DOHH2 (cell line): ENCODE data around the gene IRF1.
A peak's percentile ranks its signal among the peaks of the same experiment; 100 is the strongest.

Experiments used
- H3F3A ChIP-seq: fragments of 200-600 bp; sonication (generic), shearing (Covaris generic); 2 replicates; pipeline ENCODE4 v1.6.0; 2016; ENCODE audit warnings: antibody characterized with exemption, mild to moderate bottlenecking; ENCODE audit not compliant: control insufficient read depth, insufficient read depth
- H3K27ac ChIP-seq: fragments of 200-600 bp; sonication (generic); 2 replicates; pipeline ENCODE4 v1.5.1; 2014; ENCODE audit warnings: low read depth, mild to moderate bottlenecking, low read length, moderate library complexity
- H3K27me3 ChIP-seq: fragments of 200-600 bp; sonication (generic); 2 replicates; pipeline ENCODE4 v1.6.1; 2014; ENCODE audit warnings: mild to moderate bottlenecking, low read length, mixed read lengths; ENCODE audit not compliant: control insufficient read depth
- H3K36me3 ChIP-seq: fragments of 200-600 bp; sonication (generic); 2 replicates; pipeline ENCODE4 v1.6.1; 2014; ENCODE audit warnings: mild to moderate bottlenecking, low read length, moderate library complexity, mixed read lengths; ENCODE audit not compliant: control insufficient read depth
- H3K4me1 ChIP-seq: fragments of 200-600 bp; sonication (generic); 2 replicates; pipeline ENCODE4 v1.6.1; 2014; ENCODE audit warnings: mild to moderate bottlenecking, low read length, mixed read lengths; ENCODE audit not compliant: control insufficient read depth
- H3K4me2 ChIP-seq: fragments of 200-600 bp; sonication (generic); 2 replicates; pipeline ENCODE4 v1.6.0; 2014; ENCODE audit warnings: mild to moderate bottlenecking, low read length, moderate library complexity
- H3K4me3 ChIP-seq: fragments of 200-600 bp; sonication (generic); 2 replicates; pipeline ENCODE4 v1.5.1; 2014; ENCODE audit warnings: mild to moderate bottlenecking, low read length, mixed read lengths
- H3K79me2 ChIP-seq: fragments of 200-600 bp; sonication (generic); 2 replicates; pipeline ENCODE4 v1.6.1; 2014; ENCODE audit warnings: mild to moderate bottlenecking, low read length, mixed read lengths; ENCODE audit not compliant: control insufficient read depth
- H3K9me2 ChIP-seq: fragments of 200-600 bp; sonication (generic); replicated peaks from 2 replicates; pipeline ENCODE4 v1.6.1; 2014; ENCODE audit warnings: mild to moderate bottlenecking, low read length, mixed read lengths; ENCODE audit not compliant: control insufficient read depth
- H3K9me3 ChIP-seq: fragments of 200-600 bp; sonication (generic); 2 replicates; pipeline ENCODE4 v1.6.1; 2014; ENCODE audit warnings: antibody characterized with exemption, low read length, mixed read lengths; ENCODE audit not compliant: control insufficient read depth, insufficient read depth
- H4K20me1 ChIP-seq: fragments of 200-600 bp; sonication (generic); 2 replicates; pipeline ENCODE4 v1.6.0; 2014; ENCODE audit warnings: low read depth, mild to moderate bottlenecking, antibody characterized with exemption, low read length, moderate library complexity; ENCODE audit not compliant: control insufficient read depth, insufficient read depth
- EZH2phosphoT487 ChIP-seq: fragments of 200-600 bp; sonication (generic); IDR thresholded peaks from 2 replicates; pipeline ENCODE4 v1.6.1; 2017; ENCODE audit warnings: borderline replicate concordance, mild to moderate bottlenecking, antibody characterized with exemption, low read length, moderate library complexity, mixed read lengths
- TF ChIP-seq, protein P1 (sequence below): fragments of 200-600 bp; sonication (generic); IDR thresholded peaks from one replicate; pipeline ENCODE4 v1.5.1; 2014; ENCODE audit warnings: antibody characterized with exemption, mild to moderate bottlenecking, low read depth, low read length; ENCODE audit not compliant: poor library complexity, severe bottlenecking

Gene IRF1

GRCh38 chr5:132501629-132501956 is 11.0 kb upstream of the IRF1 start:
- H4K20me1 ChIP-seq = no peaks in the 10 kb centered on the region; the same call in 1 of the 2 replicates
- H3K9me2 ChIP-seq = no peaks in the 10 kb centered on the region
- H3K36me3 ChIP-seq = no peaks in the 10 kb centered on the region
- no peak overlapping the region for H3K27ac ChIP-seq
- no peak overlapping the region for H3K4me3 ChIP-seq
- no peaks in the 10 kb centered on the region; the same call in 1 of the 2 replicates for H3F3A ChIP-seq
- H3K4me1 ChIP-seq = peaks cover 14% of the 10 kb centered on the region
- H3K27me3 ChIP-seq = peaks cover 18% of the 10 kb centered on the region
- no peaks in the 10 kb centered on the region for H3K79me2 ChIP-seq
- H3K4me2 ChIP-seq = no peak overlapping the region
- no peaks in the 10 kb centered on the region for H3K9me3 ChIP-seq
- TF ChIP-seq, protein P1, sequence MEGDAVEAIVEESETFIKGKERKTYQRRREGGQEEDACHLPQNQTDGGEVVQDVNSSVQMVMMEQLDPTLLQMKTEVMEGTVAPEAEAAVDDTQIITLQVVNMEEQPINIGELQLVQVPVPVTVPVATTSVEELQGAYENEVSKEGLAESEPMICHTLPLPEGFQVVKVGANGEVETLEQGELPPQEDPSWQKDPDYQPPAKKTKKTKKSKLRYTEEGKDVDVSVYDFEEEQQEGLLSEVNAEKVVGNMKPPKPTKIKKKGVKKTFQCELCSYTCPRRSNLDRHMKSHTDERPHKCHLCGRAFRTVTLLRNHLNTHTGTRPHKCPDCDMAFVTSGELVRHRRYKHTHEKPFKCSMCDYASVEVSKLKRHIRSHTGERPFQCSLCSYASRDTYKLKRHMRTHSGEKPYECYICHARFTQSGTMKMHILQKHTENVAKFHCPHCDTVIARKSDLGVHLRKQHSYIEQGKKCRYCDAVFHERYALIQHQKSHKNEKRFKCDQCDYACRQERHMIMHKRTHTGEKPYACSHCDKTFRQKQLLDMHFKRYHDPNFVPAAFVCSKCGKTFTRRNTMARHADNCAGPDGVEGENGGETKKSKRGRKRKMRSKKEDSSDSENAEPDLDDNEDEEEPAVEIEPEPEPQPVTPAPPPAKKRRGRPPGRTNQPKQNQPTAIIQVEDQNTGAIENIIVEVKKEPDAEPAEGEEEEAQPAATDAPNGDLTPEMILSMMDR = no peak
- no peak for TF ChIP-seq EZH2phosphoT487

GRCh38 chr5:132500931-132501628 is 10.5 kb upstream of the IRF1 start:
- Histone ChIP-seq H4K20me1 (no peaks in the 10 kb centered on the region; the same call in 1 of the 2 replicates), H3K79me2 (no peaks in the 10 kb centered on the region), H3K27ac (no peak overlapping the region), H3K9me2 (no peaks in the 10 kb centered on the region), H3K4me2 (no peak overlapping the region), H3F3A (no peaks in the 10 kb centered on the region; the same call in 1 of the 2 replicates), H3K4me3 (no peak overlapping the region), H3K36me3 (no peaks in the 10 kb centered on the region), H3K27me3 (peaks cover 20% of the 10 kb centered on the region), H3K4me1 (peaks cover 19% of the 10 kb centered on the region), H3K9me3 (no peaks in the 10 kb centered on the region)
- TF ChIP-seq, protein P1 = peak; percentile 95
- TF ChIP-seq EZH2phosphoT487 = no peak

GRCh38 chr5:132500244-132500930 is 9.8 kb upstream of the IRF1 start:
- H3K36me3 ChIP-seq = no peaks in the 10 kb centered on the region
- no peaks in the 10 kb centered on the region; the same call in 1 of the 2 replicates for H4K20me1 ChIP-seq
- no peaks in the 10 kb centered on the region for H3K79me2 ChIP-seq
- H3K9me3 ChIP-seq = no peaks in the 10 kb centered on the region
- H3F3A ChIP-seq = no peaks in the 10 kb centered on the region; the same call in 1 of the 2 replicates
- H3K4me3 ChIP-seq = no peak overlapping the region
- no peak overlapping the region for H3K4me2 ChIP-seq
- peaks cover 20% of the 10 kb centered on the region for H3K27me3 ChIP-seq
- no peaks in the 10 kb centered on the region for H3K9me2 ChIP-seq
- peaks cover 24% of the 10 kb centered on the region for H3K4me1 ChIP-seq
- TF ChIP-seq, protein P1 = no peak
- TF ChIP-seq EZH2phosphoT487 = no peak
- H3K27ac ChIP-seq = no peak overlapping the region
